Myocyte (in vitro differentiated cells): ENCODE measurements around the gene HOXB5. TPM values are rescaled to one million over a fixed set of nuclear protein-coding genes. Genes with fewer than 3 reads are reported as not detected.

Experiments used
- DNase-seq: peaks from one replicate; pipeline ENCODE4 v3.0.0-alpha.2; 2012; ENCODE audit warnings: low read depth
- total RNA-seq: library from RNA; depleted of rRNA; stranded (reverse); fragments of >200 nt; gene quantifications from 2 replicates; pipeline ENCODE4 v1.2.3, GENCODE V29; 2014

Gene HOXB5
- total RNA-seq, 1 donor from 2014 or later = 0.80 TPM

- no peak for DNase-seq
These were observed 24.1 kb upstream of the HOXB5 start for GRCh38 chr17:48617471-48618255.

GRCh38 chr17:48616717-48617470, 23.3 kb upstream of the HOXB5 start:
- DNase-seq = no peak

GRCh38 chr17:48615963-48616716, 22.6 kb upstream of the HOXB5 start:
- DNase-seq = no peak

- DNase-seq = peak; percentile 57
These were observed 21.7 kb upstream of the HOXB5 start, which contains the start of gene HOXB8 for GRCh38 chr17:48615047-48615962. HOXB8 (minus strand) TSS chr17:48615292; CDS start chr17:48614704, 588 bp downstream.

- peak; percentile 60 for DNase-seq
These were observed 20.5 kb upstream of the HOXB5 start for GRCh38 chr17:48613862-48614694.

GRCh38 chr17:48612854-48613691, 19.5 kb upstream of the HOXB5 start:
- DNase-seq = peak; percentile 76

GRCh38 chr17:48612456-48612853, 18.9 kb upstream of the HOXB5 start:
- peak; percentile 66 for DNase-seq

GRCh38 chr17:48611681-48612455, 18.3 kb upstream of the HOXB5 start:
- DNase-seq = peak; percentile 81

GRCh38 chr17:48611213-48611612, 17.6 kb upstream of the HOXB5 start:
- peak; percentile 60 for DNase-seq

- peak; percentile 85 for DNase-seq
These were observed 17.0 kb upstream of the HOXB5 start, which contains the start of gene HOXB7 for GRCh38 chr17:48610282-48611211. HOXB7 (minus strand) TSS chr17:48611017; CDS start chr17:48610918, 99 bp downstream.

- no peak for DNase-seq
These were observed 16.2 kb upstream of the HOXB5 start for GRCh38 chr17:48609759-48610281.

- no peak for DNase-seq
These were observed 15.5 kb upstream of the HOXB5 start for GRCh38 chr17:48609033-48609432.

GRCh38 chr17:48608494-48608834, 14.9 kb upstream of the HOXB5 start:
- no peak for DNase-seq

GRCh38 chr17:48606892-48607614, 13.5 kb upstream of the HOXB5 start:
- no peak for DNase-seq

GRCh38 chr17:48605991-48606891, 12.7 kb upstream of the HOXB5 start:
- DNase-seq = no peak
